NCI-H1105 treated with DMSO at 0.1 percent for 48 hours (cell line): ENCODE results near the gene CTNNB1.
"Not testable (repeated sequence)": the region's sequence is repeated elsewhere in the genome, so short reads cannot be mapped to it uniquely, and the experiment has no call there.

Experiments used
- DNase-seq: peaks from one replicate; lab custom pipeline; 2025; lab: John Stamatoyannopoulos, UW

CTNNB1 gene

DNA sequence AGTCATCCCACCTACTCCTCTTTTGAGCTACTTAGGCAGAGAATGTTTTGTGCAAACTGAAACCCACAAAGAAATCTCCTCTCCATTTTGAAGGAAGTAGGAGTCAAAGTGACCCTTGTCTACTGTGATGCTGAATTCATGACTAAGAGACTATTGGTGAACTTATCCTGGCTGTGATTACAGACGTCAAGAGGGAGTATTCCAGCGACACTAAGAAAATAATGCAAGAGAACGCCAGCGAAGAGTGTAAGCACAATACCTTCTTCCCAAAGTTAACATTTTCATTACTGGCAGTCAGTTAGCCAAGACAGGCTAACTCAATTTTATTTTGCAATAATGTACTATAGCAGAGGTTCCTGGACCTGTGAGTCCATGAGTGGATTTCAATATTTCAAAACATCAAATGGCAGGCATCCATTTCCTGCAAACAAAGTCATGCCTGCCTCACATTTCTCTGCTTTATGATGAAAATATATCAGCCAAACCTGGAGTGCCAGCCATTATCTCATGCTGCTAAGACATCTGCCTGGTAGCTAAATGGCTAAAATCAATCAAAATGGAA lies 59.0 kb downstream of the CTNNB1 start:
- no peak for DNase-seq

DNA sequence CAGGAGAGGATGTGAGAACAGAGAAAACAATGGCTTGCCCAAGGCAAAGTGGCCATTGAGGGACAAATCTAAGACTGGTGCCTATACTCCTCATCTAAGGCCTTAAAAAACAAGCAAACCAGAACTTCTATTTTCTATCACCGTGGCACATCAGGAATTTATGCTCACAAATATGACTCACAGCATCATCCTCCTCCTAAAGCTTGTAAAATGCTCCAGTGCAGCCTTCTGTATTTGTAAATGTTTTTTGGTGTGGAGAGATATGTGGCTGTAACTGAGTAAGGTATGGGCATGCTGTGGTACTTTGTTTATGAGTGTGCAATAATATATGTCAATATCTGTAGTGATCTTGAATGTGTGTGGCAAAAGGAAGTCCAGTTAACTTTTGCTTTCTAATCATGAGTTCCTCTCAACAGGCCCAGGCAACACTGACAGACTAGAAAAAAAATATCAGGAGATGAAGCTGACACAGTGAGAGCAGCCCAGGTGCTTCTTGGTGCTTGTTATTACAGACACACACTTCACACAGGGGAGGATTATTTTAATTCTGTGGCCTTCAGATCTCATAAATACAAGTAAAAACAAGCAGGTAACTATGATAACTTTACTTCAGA lies 60.3 kb downstream of the CTNNB1 start:
- DNase-seq = no peak

DNA sequence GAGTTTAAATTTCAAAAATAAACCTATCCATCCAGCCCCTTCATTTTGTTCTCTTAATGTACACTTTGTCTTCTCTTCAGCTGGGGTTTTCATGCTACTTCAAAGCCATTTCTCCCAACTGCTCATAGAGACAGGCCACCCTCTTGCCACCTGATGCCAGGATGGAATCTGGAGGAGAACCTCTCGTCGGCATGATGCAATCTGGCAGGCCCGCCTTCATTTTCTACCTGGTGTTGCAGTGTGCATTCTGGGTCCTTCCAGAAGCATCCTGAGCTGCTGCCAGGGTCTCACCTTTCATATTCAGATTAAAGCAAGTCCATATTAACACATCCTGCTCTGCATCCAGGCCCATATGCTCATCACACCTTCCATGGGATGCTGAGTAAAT lies 60.8 kb downstream of the CTNNB1 start:
- no peak for DNase-seq

DNA sequence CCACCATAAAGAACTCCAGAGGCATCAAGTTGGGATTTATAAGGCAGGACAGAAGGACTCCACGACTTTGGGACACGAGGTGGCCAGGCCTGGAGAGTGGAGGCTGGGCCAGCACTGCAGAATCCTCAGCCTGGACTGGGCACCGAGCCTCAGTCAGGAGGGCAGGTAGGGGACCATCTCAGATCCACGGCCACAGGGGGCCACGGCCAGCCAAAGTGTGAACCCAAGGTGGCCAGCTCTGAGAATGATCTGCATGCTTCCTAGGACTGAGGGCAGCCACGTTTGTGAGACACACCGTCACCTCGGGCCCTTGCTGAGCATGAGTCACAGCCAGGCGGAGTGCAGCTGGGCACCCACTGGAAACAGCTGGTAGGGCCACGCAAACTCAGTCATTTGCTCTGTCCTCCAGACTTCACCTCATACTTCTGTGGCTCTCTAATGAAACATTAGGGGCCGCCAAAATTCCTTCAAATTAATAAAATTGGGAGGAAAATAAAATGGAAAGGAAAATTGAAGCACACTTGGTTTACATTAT lies 65.8 kb downstream of the CTNNB1 start:
- no peak for DNase-seq

DNA sequence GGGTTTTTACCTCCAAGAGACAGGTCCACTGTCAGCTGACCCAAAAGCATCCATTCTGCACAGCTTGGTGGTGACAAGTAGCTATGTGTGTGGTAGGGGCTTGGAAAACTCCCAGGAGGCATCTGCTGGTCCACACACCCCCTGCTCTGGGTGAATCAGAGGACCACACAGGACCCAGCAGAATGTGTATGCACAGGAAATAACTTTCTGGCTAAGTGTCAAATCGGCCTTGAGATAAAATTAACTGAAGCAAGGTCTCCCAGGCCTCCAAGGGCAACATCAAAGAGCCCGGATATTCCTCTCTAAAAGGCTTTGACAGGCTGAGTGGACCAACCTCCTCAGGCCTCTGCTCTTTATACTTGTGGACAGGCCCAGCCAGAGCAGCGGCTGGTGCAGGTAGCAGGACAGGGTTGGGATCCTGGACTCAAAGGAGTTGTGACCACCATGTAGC lies 66.5 kb downstream of the CTNNB1 start:
- no peak for DNase-seq

DNA sequence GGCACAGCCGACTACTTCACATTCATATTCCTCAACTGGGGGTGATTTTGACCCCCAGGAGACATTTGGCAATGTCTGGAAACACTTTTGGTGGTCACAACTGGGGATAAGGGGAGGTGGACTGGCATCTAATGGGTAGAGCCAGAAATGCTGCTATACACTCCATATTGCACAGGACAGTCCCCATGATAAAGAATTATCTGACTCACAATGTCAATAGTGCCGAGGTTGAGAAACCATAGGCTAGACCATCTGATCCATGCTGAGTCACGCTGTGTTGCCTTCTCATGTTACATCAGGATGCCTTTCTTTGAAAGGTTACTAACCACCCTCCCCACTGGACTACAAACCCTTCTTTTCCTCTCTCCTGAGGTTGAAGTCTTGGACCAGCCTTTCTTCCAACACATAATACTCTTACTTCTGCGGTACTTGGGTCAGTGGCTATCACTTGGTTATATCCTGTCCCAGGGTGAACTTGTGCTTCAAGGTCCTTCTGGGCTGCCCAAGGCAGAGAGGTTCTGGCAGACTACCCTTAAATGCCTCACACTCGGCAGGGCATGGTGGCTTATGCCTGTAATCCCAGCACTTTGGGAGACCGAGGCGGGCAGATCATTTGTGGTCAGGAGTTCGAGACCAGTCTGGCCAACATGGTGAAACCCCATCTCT lies 68.8 kb downstream of the CTNNB1 start:
- DNase-seq = no peak

DNA sequence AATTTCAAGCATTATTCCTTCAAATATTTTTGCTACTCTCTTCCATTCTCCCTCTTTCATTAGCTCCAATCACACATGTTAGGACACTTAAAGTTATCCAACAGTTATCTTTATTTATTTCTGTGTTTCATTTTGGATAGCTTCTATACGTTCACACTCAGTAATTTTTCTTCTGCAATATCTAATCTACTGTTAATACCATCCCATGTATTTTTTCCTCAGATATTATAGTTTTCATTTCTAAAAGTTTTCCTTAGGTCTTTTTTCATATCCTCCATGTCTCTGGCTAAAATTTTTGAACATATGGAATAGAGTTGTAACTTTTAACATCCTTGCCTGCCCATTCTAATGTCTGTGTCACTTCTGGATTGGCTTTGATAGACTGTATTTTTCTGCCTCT lies 73.4 kb downstream of the CTNNB1 start:
- no peak for DNase-seq

DNA sequence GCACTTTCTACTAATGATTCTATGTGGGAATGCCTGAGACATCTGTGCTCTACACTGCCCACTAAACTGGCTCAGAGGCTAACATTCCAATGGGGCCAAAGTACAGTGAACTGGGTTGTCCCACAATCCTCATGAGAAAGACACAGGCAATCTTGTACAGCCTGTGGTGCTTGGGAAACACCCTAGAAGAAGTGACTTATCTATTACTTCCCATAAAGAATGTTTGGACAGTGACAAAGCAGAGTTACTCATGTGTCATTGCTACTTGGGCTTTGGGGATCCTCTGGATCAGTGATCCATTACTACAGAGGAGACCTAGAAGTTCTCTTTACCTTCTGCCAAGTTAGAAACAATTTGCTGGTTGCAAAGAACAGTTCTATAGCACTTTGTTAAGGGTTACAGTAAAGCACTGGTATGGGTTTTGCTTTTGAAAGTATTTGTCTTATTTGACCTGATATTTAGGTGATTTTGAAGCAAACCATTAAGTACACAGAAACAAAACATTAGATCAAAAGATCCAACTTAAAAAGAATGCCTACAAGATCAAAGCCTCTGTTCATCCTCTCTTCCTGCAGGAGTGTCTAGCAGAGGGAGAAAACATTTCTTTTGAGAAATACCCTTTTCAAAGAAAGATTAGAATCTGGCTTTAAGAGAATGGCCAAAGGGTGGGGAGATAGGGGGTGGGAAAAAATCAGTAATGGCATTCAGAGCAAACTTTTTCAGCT lies 75.8 kb downstream of the CTNNB1 start:
- DNase-seq = no peak

DNA sequence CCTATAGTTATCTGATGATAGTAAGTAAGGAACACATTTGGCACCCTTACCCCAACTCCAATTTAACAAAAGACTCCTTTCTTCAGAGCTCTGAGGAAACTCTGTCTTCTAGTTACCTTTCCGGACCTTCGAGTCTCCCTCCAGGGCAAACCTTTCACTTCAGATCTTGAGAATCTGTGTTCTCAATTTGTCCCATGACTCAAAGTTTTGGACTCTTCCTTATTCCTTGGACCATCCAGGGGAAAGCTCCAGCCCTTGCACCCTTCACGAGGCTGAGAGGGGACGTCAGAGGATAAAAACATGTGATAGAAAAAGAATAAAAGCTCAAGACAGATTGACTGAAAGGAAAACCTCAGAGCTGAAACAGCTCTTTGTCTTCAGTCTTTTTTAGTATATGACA lies 76.9 kb downstream of the CTNNB1 start:
- no peak for DNase-seq

DNA sequence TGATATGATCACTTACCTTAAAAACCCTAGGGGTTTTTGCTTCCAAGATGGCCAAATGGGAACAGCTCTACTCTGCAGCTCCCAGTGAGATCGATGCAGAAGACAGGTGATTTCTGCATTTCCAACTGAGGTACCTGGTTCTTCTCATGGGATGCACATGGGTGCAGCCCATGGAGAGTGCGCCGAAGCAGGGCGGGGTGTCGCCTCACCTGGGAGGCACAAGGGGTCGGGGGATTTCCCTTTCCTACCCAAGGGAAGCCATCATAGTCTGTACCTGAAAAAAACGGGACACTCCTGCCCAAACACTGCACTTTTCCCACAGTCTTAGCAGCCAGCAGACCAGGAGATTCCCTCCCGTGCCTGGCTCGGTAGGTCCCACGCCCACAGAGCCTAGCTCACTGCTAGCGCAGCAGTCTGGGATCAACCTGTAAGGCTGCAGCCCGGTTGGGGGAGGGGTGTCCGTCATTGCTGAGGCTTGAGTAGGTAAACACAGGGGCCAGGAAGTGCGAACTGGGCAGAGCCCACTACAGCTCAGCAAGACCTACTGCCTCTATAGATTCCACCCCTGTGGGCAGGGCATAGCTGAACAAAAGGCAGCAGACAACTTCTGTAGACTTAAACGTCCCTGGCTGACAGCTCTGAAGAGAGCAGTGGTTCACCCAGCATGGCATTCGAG lies 78.6 kb downstream of the CTNNB1 start:
- no peak for DNase-seq

DNA sequence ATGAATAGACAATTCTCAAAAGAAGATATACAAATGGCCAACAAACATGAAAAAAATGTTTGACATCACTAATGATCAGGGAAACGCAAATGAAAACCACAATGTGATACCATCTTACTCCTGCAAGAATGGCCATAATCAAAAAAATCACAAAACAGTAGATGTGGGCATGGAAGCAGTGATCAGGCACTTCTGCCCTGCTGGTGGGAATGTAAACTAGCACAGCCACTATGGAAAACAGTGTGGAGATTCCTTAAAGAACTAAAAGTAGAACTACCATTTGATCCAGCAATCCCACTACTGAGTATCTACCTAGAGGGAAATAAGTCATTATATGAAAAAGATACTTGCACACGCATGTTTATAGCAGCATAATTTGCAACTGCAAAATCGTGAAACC lies 85.6 kb downstream of the CTNNB1 start:
- not testable (repeated sequence) for DNase-seq

DNA sequence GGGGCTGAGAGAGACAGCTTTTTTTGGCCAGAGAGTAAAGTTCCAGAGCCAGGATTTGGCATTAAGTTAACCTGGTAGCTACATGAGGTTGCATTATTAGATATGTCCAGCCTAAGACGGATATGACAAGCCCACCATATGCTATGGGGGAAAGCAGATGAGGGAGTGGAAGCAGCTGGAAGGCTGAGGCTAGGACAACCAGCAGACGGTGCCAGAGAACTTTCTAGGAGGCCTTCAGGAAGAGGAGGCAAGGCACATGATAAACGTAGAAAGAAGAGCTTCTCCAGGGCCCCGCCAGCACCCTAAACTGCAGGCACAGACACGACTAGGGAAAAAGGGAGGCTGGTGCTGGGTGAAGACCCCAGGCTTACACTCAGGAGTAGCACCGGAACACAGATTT lies 87.0 kb downstream of the CTNNB1 start:
- no peak for DNase-seq

DNA sequence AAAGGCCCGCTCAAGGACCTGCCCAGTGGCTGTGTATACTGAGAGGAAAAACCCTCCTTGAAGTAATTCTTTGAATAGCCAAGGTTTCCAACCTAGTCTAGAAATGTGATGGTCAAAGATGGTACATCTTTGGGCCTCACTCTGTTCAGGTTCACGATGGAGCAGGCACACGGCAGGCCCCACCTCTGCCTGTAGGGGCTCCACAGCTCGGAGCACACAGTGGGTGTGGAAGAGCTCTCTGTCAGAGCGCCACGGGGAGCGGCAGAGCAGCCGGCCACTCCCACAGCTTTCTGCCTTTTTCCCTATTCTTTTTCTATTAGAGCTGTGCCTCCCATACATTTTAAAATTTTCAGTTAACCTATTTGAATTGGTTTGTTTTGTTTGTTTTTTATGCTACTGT lies 89.5 kb downstream of the CTNNB1 start:
- DNase-seq = no peak
